GM19455 (cell line): ENCODE results near the gene BRD3.

Source experiments
- ATAC-seq: cut with Tn5 transposase; IDR thresholded peaks from one replicate; pipeline ENCODE4 v1.9.1; 2021; ENCODE audit not compliant: unreplicated experiment

The BRD3 gene

GRCh38 chr9:134066913-134067851, 644 bp downstream of the BRD3 start:
- ATAC-seq: peak; percentile 20

- ATAC-seq: no peak
These were observed 1.3 kb downstream of the BRD3 start for GRCh38 chr9:134066526-134066912.

- no peak for ATAC-seq
These were observed 2.0 kb downstream of the BRD3 start for GRCh38 chr9:134065612-134066419.

GRCh38 chr9:134064711-134065110, 3.1 kb downstream of the BRD3 start:
- ATAC-seq: no peak

- no peak for ATAC-seq
These were observed 4.0 kb downstream of the BRD3 start for GRCh38 chr9:134063571-134064450.

- no peak for ATAC-seq
These were observed 4.7 kb downstream of the BRD3 start for GRCh38 chr9:134063088-134063570.

- ATAC-seq: no peak
These were observed 5.3 kb downstream of the BRD3 start for GRCh38 chr9:134062461-134063087.

- ATAC-seq: no peak
These were observed 6.0 kb downstream of the BRD3 start for GRCh38 chr9:134061688-134062371.

GRCh38 chr9:134061019-134061687, 6.7 kb downstream of the BRD3 start:
- no peak for ATAC-seq

- ATAC-seq: no peak
These were observed 7.3 kb downstream of the BRD3 start for GRCh38 chr9:134060546-134060945.

GRCh38 chr9:134059661-134060395, 8.0 kb downstream of the BRD3 start:
- peak; percentile 70 for ATAC-seq

- ATAC-seq: no peak
These were observed 8.6 kb downstream of the BRD3 start for GRCh38 chr9:134059188-134059641.

GRCh38 chr9:134058716-134059115, 9.1 kb downstream of the BRD3 start:
- ATAC-seq: no peak

- no peak for ATAC-seq
These were observed 9.8 kb downstream of the BRD3 start for GRCh38 chr9:134057751-134058701.

GRCh38 chr9:134057307-134057657, 10.5 kb downstream of the BRD3 start:
- no peak for ATAC-seq

- ATAC-seq: no peak
These were observed 11.1 kb downstream of the BRD3 start for GRCh38 chr9:134056483-134057306.
